Glutamatergic neuron (in vitro differentiated cells): ENCODE results near the gene EXOC3L1. TPM values are rescaled to one million over a fixed set of nuclear protein-coding genes. Genes with fewer than 3 reads are reported as not detected.
A peak's percentile ranks its signal among the peaks of the same experiment; 100 is the strongest.

ENCODE experiments used
- DNase-seq: peaks from one replicate; pipeline ENCODE4 v3.0.0; 2022
- H3K27ac Mint-ChIP-seq: one replicate; pipeline ENCODE4 v1.8.0; 2020; ENCODE audit warnings: mild to moderate bottlenecking, mixed read lengths, inconsistent platforms; ENCODE audit not compliant: unreplicated experiment
- H3K27me3 Mint-ChIP-seq: one replicate; pipeline ENCODE4 v1.8.0; 2020; ENCODE audit warnings: mild to moderate bottlenecking, moderate library complexity, mixed read lengths, inconsistent platforms; ENCODE audit not compliant: unreplicated experiment
- H3K36me3 Mint-ChIP-seq: one replicate; pipeline ENCODE4 v1.8.0; 2020; ENCODE audit warnings: mild to moderate bottlenecking, mixed read lengths, inconsistent platforms; ENCODE audit not compliant: unreplicated experiment
- H3K4me1 Mint-ChIP-seq: one replicate; pipeline ENCODE4 v1.8.0; 2020; ENCODE audit warnings: mild to moderate bottlenecking, low read depth, mixed read lengths, inconsistent platforms; ENCODE audit not compliant: unreplicated experiment
- H3K4me3 Mint-ChIP-seq: one replicate; pipeline ENCODE4 v1.8.0; 2020; ENCODE audit warnings: mild to moderate bottlenecking, mixed read lengths, inconsistent platforms; ENCODE audit not compliant: unreplicated experiment
- H3K9me3 Mint-ChIP-seq: one replicate; pipeline ENCODE4 v1.8.0; 2020; ENCODE audit warnings: mild to moderate bottlenecking, moderate library complexity, mixed read lengths, inconsistent platforms; ENCODE audit not compliant: unreplicated experiment
- total RNA-seq: library from RNA; stranded (reverse); fragmentation: NEBNext Ultra II Directional; extraction: Animal tissue kit (Norgen Biotek cat#: 25700); gene quantifications from one replicate; pipeline ENCODE4 v1.2.1, GENCODE V29; 2021; ENCODE audit not compliant: unreplicated experiment
- TF ChIP-seq, protein P1 (sequence below): fragments of 200-600 bp; sonication (generic); IDR thresholded peaks from one replicate; pipeline ENCODE4 v1.5.0; 2021; ENCODE audit not compliant: partially characterized antibody, unreplicated experiment

EXOC3L1 gene
- total RNA-seq, 1 donor from 2014 or later: 3.6 TPM

DNA sequence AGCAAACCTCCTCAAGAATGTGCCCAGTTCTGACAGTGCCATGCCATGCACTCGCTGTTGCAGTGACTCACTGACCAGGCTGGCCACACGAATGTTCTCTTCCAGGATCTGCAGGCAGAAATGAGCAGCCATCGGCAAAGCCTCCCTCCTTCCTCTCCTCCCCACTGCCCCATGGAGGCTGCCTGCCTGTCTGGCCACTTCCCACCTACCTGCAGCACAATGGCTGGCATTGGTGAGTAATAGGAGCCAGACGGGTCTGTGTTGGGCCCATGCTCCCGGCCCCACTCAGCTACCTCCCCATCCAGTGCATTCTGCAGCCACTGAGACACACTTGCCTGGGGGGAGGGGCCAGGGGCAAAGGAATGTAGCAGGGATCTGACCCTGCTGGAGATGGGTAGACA, 3.4 kb downstream of the EXOC3L1 start:
- DNase-seq: no peak
- Mint-ChIP-seq H3K4me1 (peaks cover 10% of the 10 kb centered on the region), H3K27ac (no peak overlapping the region), H3K4me3 (no peak overlapping the region), H3K27me3 (peaks cover 3% of the 10 kb centered on the region), H3K9me3 (peaks cover 11% of the 10 kb centered on the region), H3K36me3 (no peaks in the 10 kb centered on the region)
- TF ChIP-seq, protein P1, sequence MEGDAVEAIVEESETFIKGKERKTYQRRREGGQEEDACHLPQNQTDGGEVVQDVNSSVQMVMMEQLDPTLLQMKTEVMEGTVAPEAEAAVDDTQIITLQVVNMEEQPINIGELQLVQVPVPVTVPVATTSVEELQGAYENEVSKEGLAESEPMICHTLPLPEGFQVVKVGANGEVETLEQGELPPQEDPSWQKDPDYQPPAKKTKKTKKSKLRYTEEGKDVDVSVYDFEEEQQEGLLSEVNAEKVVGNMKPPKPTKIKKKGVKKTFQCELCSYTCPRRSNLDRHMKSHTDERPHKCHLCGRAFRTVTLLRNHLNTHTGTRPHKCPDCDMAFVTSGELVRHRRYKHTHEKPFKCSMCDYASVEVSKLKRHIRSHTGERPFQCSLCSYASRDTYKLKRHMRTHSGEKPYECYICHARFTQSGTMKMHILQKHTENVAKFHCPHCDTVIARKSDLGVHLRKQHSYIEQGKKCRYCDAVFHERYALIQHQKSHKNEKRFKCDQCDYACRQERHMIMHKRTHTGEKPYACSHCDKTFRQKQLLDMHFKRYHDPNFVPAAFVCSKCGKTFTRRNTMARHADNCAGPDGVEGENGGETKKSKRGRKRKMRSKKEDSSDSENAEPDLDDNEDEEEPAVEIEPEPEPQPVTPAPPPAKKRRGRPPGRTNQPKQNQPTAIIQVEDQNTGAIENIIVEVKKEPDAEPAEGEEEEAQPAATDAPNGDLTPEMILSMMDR: no peak

DNA sequence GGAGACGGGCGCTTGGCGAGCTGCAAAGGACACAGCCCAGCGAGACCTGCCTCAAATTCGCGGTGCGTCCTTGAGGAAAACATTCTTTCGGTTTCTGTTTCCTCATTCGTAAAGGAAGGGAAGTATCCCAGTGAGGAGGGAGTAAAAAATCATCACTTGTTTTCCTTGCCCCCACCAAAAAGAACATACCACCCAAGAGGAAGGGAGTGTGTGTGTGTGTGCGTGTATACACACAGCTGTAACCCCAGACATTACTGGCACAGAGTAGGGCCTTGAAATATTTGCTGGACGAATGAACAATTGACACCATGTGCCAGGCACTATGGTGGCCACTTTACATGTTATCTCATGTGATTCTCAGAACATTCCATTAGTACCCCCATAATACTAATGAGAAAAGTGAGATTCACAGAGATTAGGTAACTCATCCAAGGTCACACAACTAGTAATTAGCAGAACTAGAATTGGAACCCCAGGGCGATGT, 4.2 kb downstream of the EXOC3L1 start:
- TF ChIP-seq, protein P1: no peak
- Mint-ChIP-seq H3K9me3 (peaks cover 7% of the 10 kb centered on the region), H3K4me1 (peaks cover 6% of the 10 kb centered on the region), H3K4me3 (peak overlapping the region; percentile 24), H3K27ac (no peak overlapping the region), H3K27me3 (peaks cover 3% of the 10 kb centered on the region), H3K36me3 (no peaks in the 10 kb centered on the region)
- no peak for DNase-seq

DNA sequence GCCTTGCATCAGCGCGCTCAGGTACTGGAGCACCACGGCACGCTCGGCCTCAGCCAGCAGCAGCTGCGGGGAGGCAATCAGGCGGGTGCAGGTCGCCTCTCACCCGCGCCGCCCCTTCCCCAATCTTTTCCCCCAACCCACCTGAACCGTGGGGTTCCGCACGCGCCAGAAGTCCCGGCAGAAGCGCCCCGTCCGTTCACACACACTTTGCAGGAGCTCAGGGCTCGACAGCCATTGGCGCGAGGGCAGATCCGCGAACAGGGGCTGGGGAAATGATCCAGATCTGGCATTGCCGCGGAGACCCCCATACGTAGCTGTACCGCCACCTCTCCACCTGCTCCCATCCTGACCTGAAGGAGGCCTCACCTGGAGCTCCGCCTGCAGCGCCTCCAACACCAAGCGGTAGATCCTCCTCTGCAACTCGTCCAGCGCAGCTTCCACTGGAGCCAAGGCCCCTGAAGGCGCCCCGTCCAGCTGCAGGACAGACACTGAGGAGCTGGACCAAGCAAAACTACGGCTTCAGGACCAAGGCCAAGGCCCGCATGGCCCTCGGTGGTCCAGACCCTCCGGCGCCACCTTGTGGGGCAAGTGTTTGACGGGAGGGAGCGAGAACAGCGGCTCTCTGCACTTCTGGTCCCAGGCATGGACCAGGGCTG, 4.8 kb downstream of the EXOC3L1 start:
- peaks cover 7% of the 10 kb centered on the region for H3K9me3 Mint-ChIP-seq
- peaks cover 6% of the 10 kb centered on the region for H3K4me1 Mint-ChIP-seq
- H3K27me3 Mint-ChIP-seq: peaks cover 3% of the 10 kb centered on the region
- peak; percentile 97 for DNase-seq
- TF ChIP-seq, protein P1: peak; percentile 77
- H3K4me3 Mint-ChIP-seq: peak overlapping the region; percentile 86
- no peak overlapping the region for H3K27ac Mint-ChIP-seq
- no peaks in the 10 kb centered on the region for H3K36me3 Mint-ChIP-seq

DNA sequence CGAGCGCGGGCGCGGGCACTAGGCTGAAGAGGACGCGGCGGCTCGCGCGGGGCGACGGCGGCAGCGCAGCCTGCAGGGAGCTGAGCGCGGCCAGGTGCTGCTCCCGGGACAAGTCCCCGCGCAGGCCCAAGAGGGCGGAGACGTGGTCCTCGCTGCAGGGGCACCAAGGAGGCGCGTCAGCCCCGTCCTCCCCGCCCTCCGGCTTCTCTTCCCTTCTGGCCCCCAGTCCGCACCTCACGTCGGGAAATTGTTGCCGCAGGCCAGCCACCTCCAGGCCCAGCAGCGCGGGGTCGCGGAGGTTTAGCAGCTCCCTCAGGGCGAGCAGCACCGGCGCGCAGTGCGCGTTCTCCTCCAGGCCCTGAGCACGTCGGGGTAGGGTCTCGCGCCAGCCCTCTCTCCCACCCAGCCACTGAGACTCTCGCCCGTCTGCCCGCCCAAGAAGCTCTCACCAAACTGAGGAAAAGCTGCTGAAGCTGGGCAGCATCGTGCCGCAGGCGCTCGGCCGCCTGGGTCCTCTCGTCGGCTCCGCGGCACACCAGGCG, 5.4 kb downstream of the EXOC3L1 start:
- peak; percentile 51 for DNase-seq
- peaks cover 6% of the 10 kb centered on the region for H3K4me1 Mint-ChIP-seq
- H3K36me3 Mint-ChIP-seq: no peaks in the 10 kb centered on the region
- no peak overlapping the region for H3K27ac Mint-ChIP-seq
- peak overlapping the region; percentile 71 for H3K4me3 Mint-ChIP-seq
- TF ChIP-seq, protein P1: no peak
- H3K9me3 Mint-ChIP-seq: peaks cover 7% of the 10 kb centered on the region
- peaks cover 3% of the 10 kb centered on the region for H3K27me3 Mint-ChIP-seq
